HUES48 (cell line): ENCODE measurements around the gene AKR7A2.

Source experiments
- H3K27ac ChIP-seq: one replicate; pipeline ENCODE4 v1.7.0; 2013; ENCODE audit warnings: low read depth, low read length, inconsistent platforms
- H3K27me3 ChIP-seq: 2 replicates; pipeline ENCODE4 v1.6.1; 2013; ENCODE audit warnings: mild to moderate bottlenecking, low read length; ENCODE audit not compliant: control insufficient read depth, insufficient read depth
- H3K36me3 ChIP-seq: 2 replicates; pipeline ENCODE4 v1.6.1; 2013; ENCODE audit warnings: low read length; ENCODE audit not compliant: control insufficient read depth, insufficient read depth
- H3K4me1 ChIP-seq: 2 replicates; pipeline ENCODE4 v1.6.1; 2013; ENCODE audit warnings: mild to moderate bottlenecking, low read length; ENCODE audit not compliant: control insufficient read depth, insufficient read depth
- H3K4me3 ChIP-seq: 2 replicates; pipeline ENCODE4 v1.5.1; 2013; ENCODE audit warnings: mild to moderate bottlenecking, low read depth, low read length
- H3K9ac ChIP-seq: 2 replicates; pipeline ENCODE4 v1.6.1; 2013; ENCODE audit warnings: mild to moderate bottlenecking, low read depth, low read length, moderate library complexity
- H3K9me3 ChIP-seq: 2 replicates; pipeline ENCODE4 v1.6.1; 2013; ENCODE audit warnings: low read length; ENCODE audit not compliant: control insufficient read depth, insufficient read depth

AKR7A2 gene

GRCh38 chr1:19332832-19333231 lies 20.9 kb upstream of the AKR7A2 start:
- Histone ChIP-seq H3K4me3 (no peak overlapping the region), H3K27ac (no peak overlapping the region), H3K9me3 (no peaks in the 10 kb centered on the region), H3K36me3 (peaks cover 9% of the 10 kb centered on the region), H3K4me1 (peaks cover under 1% of the 10 kb centered on the region), H3K27me3 (no peaks in the 10 kb centered on the region), H3K9ac (no peak overlapping the region)

GRCh38 chr1:19331262-19331878 lies 19.4 kb upstream of the AKR7A2 start:
- H3K9ac ChIP-seq, result no peak overlapping the region
- H3K27ac ChIP-seq, result no peak overlapping the region
- no peaks in the 10 kb centered on the region for H3K4me1 ChIP-seq
- no peak overlapping the region for H3K4me3 ChIP-seq
- H3K9me3 ChIP-seq, result no peaks in the 10 kb centered on the region
- peaks cover 17% of the 10 kb centered on the region for H3K36me3 ChIP-seq
- H3K27me3 ChIP-seq, result no peaks in the 10 kb centered on the region

- Histone ChIP-seq H3K36me3 (peaks cover 25% of the 10 kb centered on the region), H3K9ac (no peak overlapping the region), H3K27me3 (no peaks in the 10 kb centered on the region)
Observed at GRCh38 chr1:19330449-19331135, 18.6 kb upstream of the AKR7A2 start.

GRCh38 chr1:19329611-19330010 lies 17.7 kb upstream of the AKR7A2 start:
- H3K36me3 ChIP-seq, result peaks cover 35% of the 10 kb centered on the region
- H3K27ac ChIP-seq, result no peak overlapping the region
- H3K4me1 ChIP-seq, result no peaks in the 10 kb centered on the region
- no peak overlapping the region for H3K9ac ChIP-seq
- no peak overlapping the region for H3K4me3 ChIP-seq
- H3K9me3 ChIP-seq, result no peaks in the 10 kb centered on the region
- H3K27me3 ChIP-seq, result no peaks in the 10 kb centered on the region

More at GRCh38 chr1:19330449-19331135, 18.6 kb upstream of the AKR7A2 start:
- Histone ChIP-seq H3K27ac (no peak overlapping the region), H3K9me3 (no peaks in the 10 kb centered on the region), H3K4me1 (no peaks in the 10 kb centered on the region), H3K4me3 (no peak overlapping the region)

GRCh38 chr1:19329188-19329587 lies 17.2 kb upstream of the AKR7A2 start:
- Histone ChIP-seq H3K27ac (no peak overlapping the region), H3K4me1 (no peaks in the 10 kb centered on the region)

GRCh38 chr1:19328486-19328885 lies 16.5 kb upstream of the AKR7A2 start:
- peaks cover 45% of the 10 kb centered on the region for H3K36me3 ChIP-seq
- H3K4me3 ChIP-seq, result no peak overlapping the region
- no peaks in the 10 kb centered on the region for H3K9me3 ChIP-seq
- H3K27ac ChIP-seq, result no peak overlapping the region
- no peaks in the 10 kb centered on the region for H3K4me1 ChIP-seq
- no peaks in the 10 kb centered on the region for H3K27me3 ChIP-seq
- H3K9ac ChIP-seq, result no peak overlapping the region

More at GRCh38 chr1:19329188-19329587, 17.2 kb upstream of the AKR7A2 start:
- H3K27me3 ChIP-seq, result no peaks in the 10 kb centered on the region
- no peaks in the 10 kb centered on the region for H3K9me3 ChIP-seq
- H3K36me3 ChIP-seq, result peaks cover 38% of the 10 kb centered on the region
- no peak overlapping the region for H3K9ac ChIP-seq
- H3K4me3 ChIP-seq, result no peak overlapping the region

- Histone ChIP-seq H3K36me3 (peaks cover 45% of the 10 kb centered on the region), H3K4me3 (no peak overlapping the region), H3K9ac (no peak overlapping the region), H3K27ac (no peak overlapping the region), H3K27me3 (no peaks in the 10 kb centered on the region), H3K9me3 (no peaks in the 10 kb centered on the region), H3K4me1 (no peaks in the 10 kb centered on the region)
Observed at GRCh38 chr1:19327736-19328135, 15.8 kb upstream of the AKR7A2 start.

- no peak overlapping the region for H3K27ac ChIP-seq
- no peak overlapping the region for H3K9ac ChIP-seq
- no peaks in the 10 kb centered on the region for H3K27me3 ChIP-seq
- no peak overlapping the region for H3K4me3 ChIP-seq
- no peaks in the 10 kb centered on the region for H3K9me3 ChIP-seq
- no peaks in the 10 kb centered on the region for H3K4me1 ChIP-seq
- H3K36me3 ChIP-seq, result peaks cover 46% of the 10 kb centered on the region
Observed at GRCh38 chr1:19327301-19327700, 15.4 kb upstream of the AKR7A2 start.

- Histone ChIP-seq H3K27ac (no peak overlapping the region), H3K27me3 (no peaks in the 10 kb centered on the region), H3K4me3 (no peak overlapping the region), H3K9ac (no peak overlapping the region), H3K9me3 (no peaks in the 10 kb centered on the region), H3K4me1 (no peaks in the 10 kb centered on the region), H3K36me3 (peaks cover 51% of the 10 kb centered on the region)
Observed at GRCh38 chr1:19326748-19327065, 14.8 kb upstream of the AKR7A2 start.

- Histone ChIP-seq H3K27me3 (no peaks in the 10 kb centered on the region), H3K36me3 (peaks cover 51% of the 10 kb centered on the region), H3K9ac (no peak overlapping the region), H3K4me3 (no peak overlapping the region), H3K9me3 (no peaks in the 10 kb centered on the region), H3K4me1 (no peaks in the 10 kb centered on the region), H3K27ac (no peak overlapping the region)
Observed at GRCh38 chr1:19325958-19326747, 14.2 kb upstream of the AKR7A2 start.

- Histone ChIP-seq H3K36me3 (peaks cover 51% of the 10 kb centered on the region), H3K9me3 (no peaks in the 10 kb centered on the region), H3K27me3 (no peaks in the 10 kb centered on the region), H3K27ac (no peak overlapping the region), H3K4me1 (no peaks in the 10 kb centered on the region), H3K9ac (no peak overlapping the region), H3K4me3 (no peak overlapping the region)
Observed at GRCh38 chr1:19325368-19325957, 13.5 kb upstream of the AKR7A2 start.
